ENCODE results near the gene PITPNC1.
"Not testable (repeated sequence)": the region's sequence is repeated elsewhere in the genome, so short reads cannot be mapped to it uniquely, and the experiment has no call there.

PITPNC1 gene

GRCh38 chr17:67557921-67558320 is 180.8 kb downstream of the PITPNC1 start:
- no peak for DNase-seq

GRCh38 chr17:67558740-67559380 is 181.8 kb downstream of the PITPNC1 start:
- no peak for DNase-seq

DNA sequence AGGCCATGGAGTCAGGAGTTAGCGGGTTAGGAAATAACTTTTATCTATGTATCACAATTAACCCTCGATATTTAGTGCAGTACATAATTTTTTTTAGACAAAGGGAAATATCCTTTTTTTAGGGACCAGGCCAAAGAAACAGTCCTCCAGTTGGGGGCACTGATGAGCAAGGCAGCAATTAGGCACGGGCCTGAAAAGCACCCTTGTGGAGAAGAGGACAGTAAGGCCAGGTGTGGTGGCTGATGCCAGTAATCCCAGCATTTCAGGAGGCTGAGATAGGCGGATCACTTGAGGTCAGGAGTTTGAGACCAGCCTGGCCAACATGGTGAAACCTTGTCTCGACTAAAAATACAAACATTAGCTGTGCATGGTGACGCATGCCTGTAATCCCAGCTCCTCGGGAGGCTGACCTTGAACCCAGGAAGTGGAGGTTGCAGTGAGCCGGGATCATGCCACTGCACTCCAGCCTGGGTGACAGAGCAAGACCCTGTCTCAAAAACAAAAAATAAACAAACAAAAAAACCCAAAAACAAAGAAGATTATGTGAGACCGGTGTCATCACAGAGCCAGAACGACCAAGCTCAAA is 182.4 kb downstream of the PITPNC1 start:
- no peak for DNase-seq

GRCh38 chr17:67562005-67562404 is 184.9 kb downstream of the PITPNC1 start:
- DNase-seq, result no peak

DNA sequence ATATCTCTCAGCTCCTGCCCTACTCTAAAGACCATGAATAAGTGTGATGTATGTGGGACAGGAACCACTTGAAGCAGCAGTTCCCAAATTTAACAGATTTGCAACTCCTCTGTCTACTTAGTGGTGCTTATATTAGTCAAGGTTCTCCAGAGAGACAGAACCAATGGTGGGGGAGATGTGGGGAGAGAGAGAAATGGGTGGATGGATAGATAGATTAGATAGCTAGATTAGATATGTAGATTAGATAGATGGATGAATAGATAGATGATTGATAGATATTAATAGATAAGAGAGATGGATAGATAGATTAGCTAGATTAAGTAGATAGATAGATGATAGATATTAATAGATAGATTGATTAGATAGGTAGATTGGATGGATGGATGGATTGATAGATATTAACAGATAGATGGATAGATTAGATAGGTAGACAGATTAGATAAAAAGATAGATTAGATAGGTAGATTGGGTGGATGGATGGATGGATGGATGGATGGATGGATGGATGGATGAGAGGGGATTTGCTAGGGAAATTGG is 186.7 kb downstream of the PITPNC1 start:
- DNase-seq, result no peak

- no peak for DNase-seq
Observed at GRCh38 chr17:67565068-67565467, 188.0 kb downstream of the PITPNC1 start.

GRCh38 chr17:67566656-67567055 is 189.6 kb downstream of the PITPNC1 start:
- no peak for DNase-seq

- no peak for DNase-seq
Observed at GRCh38 chr17:67569015-67569451, 192.0 kb downstream of the PITPNC1 start.

DNA sequence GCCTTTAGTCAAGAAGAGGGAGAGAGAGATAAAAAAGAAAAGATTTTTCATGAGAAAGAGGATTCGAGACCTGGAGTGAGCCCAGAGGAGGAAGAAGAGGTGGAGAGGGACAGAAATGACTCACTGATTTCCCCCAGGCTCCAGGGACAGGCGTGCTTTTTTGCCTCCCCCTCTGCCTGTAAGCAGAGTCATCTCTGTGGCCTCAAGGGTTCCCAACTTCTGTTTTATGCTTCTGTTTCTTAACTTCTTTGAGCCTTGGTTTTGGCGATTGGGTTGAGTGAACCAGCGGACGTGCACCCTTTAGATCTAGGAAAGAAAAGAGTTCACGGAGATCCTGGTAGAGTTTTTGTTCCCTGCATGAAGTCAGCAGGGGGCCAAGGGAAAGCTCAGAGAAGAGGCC is 192.8 kb downstream of the PITPNC1 start:
- no peak for DNase-seq

DNA sequence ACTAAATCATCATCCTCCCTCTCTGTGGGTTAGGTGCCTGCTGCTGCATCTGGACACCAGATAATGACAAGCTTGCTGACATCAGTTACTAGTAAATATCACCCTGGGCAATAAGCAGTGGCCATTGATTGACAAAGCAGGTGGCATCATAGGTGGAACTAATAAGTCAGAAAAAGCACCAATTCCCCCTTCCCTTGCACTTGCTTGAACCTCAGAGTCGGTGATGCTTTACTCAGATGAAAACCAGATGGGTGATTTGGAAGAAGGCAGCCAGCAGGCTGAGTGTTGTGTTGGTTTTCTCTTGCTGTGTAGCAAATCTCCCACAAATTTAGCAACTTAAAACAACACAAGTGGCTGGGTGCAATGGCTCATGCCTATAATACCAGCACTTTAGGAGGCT is 193.7 kb downstream of the PITPNC1 start:
- DNase-seq, result no peak

GRCh38 chr17:67571478-67571877 is 194.4 kb downstream of the PITPNC1 start:
- DNase-seq, result no peak

GRCh38 chr17:67573987-67574657 is 197.0 kb downstream of the PITPNC1 start:
- DNase-seq, result no peak

DNA sequence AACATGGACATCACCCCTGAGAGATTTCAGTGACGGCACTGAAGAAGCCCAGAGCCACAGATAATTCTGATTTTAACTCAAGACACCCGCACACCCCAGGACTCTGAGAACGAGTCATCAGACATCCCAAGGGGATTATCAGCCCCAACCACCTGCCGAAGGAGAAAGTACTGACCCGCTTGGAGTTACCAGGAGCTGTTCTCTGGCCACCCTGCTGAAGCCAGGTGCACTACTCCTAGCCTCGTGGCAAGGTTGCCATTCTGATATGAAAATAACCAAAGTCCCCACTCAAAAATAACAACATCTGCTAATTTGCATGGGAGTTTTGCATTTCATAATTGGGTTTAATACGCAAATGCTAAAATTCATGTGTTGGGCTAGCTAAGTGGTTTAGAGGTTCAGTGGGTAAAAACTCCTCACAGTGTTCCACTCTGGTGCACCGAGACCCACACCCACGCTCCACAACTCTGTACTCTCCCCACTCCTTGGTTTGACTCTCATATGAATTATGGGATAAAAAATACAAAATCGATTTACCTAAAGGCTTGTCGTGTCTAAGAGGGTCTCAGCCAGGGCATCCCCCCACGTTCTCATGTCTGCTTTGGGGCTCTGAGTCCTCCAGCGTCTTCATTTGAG is 197.7 kb downstream of the PITPNC1 start:
- DNase-seq, result no peak

DNA sequence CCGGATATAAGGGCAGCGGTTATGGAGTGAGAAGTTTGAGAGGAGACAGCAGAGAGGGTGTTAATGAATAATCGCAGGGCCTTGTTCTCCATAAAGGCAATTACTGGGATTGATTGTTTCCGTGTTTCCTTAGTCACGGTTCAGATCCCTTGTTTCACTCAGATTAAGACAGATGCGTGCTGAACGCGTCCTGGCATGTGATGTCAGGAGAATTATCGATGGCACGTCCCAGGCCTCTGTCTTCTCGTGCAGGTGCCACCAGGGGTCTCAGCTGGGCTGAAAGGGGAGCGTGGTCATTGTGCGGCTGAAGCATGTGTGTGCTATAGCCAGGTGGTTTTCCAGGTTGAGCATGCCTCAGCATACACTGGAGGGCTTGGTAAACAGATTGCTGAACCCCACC is 198.2 kb downstream of the PITPNC1 start:
- no peak for DNase-seq

DNA sequence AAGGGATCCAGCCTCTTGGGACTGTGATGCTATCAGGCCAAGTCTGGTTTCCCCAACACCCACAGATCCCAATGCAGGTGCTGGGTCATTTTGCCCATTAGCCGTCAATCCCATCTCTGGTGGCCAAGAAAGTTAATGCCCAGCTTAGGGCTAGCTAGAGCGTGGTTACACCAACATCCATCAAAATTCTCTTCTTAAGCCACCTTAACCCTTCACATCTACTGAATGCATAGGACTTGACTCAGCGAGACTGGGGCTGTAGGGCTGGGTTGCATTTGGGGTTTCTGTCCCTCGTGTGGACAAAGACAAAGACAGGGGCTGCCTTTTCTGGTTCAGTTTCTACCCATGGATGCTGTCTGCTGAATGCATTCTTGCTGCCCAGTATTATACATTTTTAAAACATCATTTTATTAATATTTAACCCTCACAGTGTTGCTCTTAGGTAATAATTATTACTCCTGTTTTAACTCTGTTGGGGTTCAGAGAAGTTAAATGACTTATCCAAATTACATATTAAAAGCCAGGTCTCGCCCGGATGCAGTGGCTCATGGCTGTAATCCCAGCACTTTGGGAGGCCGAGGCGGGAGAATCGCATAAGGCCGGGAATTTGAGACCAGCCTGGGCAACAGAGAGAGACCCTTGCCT is 199.5 kb downstream of the PITPNC1 start:
- DNase-seq, result no peak

- no peak for DNase-seq
Observed at GRCh38 chr17:67577429-67578141, 200.5 kb downstream of the PITPNC1 start.

GRCh38 chr17:67578142-67578457 is 201.0 kb downstream of the PITPNC1 start:
- no peak for DNase-seq

- DNase-seq, result not testable (repeated sequence)
Observed at GRCh38 chr17:67578679-67579405, 201.8 kb downstream of the PITPNC1 start.

- no peak for DNase-seq
Observed at GRCh38 chr17:67582673-67583081, 205.6 kb downstream of the PITPNC1 start.

GRCh38 chr17:67585077-67585602 is 208.1 kb downstream of the PITPNC1 start:
- DNase-seq, result no peak

DNA sequence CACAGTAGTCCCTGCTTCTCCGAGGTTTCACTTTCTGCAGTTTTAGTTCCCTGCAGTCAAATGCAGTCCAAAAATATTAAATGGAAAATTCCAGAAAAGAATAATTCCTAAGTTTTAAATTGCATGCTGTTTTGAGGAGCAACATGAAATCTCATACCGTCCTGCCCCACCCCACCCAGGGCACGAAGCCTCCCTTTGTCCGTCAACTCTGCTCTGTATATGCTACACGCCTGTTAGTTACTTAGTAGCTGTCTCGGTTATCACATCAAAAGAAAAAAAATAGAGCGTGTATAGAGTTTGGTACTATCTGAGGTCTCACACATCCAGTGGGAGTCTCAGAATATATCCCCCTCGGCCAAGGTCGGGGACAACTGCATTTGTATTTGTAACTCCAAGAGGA is 211.2 kb downstream of the PITPNC1 start:
- no peak for DNase-seq

Data from T1000 (cell line).